Stimulated activated CD4-positive, alpha-beta T cell treated with anti-CD3 and anti-CD28 coated beads, Interleukin-1b, Interleukin-23, amount 100 ng/mL, for 24 hours (primary cell): ENCODE data around the gene TEX22.

ENCODE experiments used
- DNase-seq, 4 experiments: peaks; one replicate each; pipeline ENCODE4 v3.0.0-alpha.2; 2020; ENCODE audit warnings: low read depth in 4 of 4, low spot score in 1 of 4

Gene TEX22

DNA sequence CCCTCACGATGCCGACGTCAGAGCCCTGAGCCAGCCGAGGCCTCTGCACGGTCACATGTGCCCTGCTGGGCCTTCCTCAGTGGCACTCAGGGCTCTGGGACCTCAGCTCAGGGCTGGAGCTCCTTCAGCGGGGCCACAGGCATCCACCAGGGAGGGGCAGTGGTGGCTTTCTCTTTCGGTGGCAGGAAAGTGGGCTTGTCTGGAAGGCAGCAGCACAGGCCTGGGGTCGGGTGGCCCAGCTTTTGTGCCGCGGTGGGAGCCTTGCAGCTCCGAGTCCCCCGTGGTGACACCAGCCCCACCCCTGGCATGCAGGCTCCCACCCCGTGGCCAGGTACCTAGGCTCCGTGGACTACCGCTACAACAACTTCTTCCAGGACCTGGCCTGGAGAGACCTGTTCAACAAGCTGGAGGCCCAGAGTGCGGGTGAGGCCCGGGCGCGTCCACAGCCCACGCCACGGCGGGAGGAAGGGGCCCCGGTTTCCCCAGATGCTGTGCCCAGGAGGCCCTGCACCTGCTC, 14.2 kb upstream of the TEX22 start:
- no peak for DNase-seq

DNA sequence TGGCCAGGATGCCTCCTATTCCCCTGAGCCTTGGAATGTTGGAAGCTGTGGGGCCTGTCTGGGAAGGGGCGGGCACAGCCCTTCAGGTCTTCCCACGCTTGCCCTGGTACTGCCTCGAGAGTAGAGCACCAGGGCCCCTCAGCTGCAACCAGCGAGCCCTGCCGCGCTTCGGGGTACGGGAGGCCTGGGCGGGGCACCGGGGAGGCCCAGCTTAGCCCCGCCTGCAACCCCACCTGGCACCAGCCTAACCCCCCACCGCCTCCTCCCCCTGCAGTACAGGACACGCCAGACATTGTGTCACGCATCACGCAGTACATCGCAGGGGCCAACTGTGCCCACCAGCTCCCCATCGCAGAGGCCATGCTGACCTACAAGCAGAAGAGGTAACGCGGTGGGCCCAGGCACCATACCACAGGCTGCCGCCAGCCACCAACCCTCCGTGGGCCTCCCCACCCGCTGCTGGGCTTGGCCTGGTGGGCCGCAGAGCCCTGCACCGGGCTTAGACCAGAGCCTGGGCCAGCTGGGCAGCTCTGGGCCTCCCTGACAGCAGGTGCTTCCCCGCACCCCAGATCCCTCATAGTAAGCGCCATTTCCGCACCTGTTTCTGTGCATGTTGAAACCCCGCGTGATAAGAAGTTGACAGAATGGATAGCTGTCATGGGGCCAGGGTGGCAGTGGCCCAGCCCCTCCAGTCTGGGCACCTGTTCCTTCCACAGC, 13.6 kb upstream of the TEX22 start:
- DNase-seq, result no peak

DNA sequence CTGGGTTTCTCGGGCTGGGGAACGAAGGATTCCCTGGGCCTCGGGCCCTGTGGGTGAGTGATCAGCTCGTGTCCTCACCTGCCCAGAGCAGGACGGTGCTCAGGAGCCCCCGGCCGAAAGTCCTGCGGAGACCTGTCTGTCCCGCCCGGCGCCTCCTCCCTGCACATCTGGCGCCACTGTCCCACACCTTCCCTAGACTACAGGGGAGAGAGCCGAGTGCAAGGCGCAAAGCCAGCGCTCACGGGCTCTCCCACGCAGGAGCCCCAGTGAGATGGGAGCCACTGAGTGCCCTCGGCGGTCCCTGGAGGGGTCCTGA, 13.1 kb upstream of the TEX22 start:
- DNase-seq, result no peak

DNA sequence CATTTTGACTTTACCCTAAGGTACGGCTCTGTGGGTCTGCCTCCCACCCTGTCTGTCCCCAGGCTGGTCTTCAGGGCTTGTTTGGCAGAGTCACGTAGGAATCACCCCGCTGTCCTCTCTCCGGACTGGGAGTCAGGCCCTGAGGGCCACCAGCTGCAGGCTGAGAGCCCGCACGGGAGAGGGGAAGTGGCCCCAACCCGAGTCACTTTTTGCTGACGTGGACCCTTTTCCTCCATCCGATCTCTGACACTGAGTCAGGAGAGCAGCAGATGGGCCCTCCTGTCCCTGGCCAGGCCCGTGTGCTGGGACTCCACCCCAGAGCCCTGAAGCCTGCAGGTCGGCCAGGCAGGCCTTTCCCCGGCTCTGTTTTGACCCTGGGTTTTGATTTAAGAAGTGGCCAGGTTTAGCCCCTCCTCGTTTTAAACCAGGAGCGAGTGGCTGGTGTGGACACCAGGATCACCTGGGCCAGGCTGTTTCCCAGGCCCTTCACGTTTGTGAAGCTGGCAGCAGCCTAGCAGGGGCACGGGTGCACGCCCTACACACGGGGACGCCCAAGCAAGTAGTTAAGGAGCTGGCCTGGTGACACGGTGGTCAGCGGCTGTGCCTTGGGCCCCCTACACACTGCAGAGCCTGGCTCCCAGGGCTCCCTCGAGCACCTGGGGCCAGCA, 12.5 kb upstream of the TEX22 start:
- DNase-seq, result no peak

DNA sequence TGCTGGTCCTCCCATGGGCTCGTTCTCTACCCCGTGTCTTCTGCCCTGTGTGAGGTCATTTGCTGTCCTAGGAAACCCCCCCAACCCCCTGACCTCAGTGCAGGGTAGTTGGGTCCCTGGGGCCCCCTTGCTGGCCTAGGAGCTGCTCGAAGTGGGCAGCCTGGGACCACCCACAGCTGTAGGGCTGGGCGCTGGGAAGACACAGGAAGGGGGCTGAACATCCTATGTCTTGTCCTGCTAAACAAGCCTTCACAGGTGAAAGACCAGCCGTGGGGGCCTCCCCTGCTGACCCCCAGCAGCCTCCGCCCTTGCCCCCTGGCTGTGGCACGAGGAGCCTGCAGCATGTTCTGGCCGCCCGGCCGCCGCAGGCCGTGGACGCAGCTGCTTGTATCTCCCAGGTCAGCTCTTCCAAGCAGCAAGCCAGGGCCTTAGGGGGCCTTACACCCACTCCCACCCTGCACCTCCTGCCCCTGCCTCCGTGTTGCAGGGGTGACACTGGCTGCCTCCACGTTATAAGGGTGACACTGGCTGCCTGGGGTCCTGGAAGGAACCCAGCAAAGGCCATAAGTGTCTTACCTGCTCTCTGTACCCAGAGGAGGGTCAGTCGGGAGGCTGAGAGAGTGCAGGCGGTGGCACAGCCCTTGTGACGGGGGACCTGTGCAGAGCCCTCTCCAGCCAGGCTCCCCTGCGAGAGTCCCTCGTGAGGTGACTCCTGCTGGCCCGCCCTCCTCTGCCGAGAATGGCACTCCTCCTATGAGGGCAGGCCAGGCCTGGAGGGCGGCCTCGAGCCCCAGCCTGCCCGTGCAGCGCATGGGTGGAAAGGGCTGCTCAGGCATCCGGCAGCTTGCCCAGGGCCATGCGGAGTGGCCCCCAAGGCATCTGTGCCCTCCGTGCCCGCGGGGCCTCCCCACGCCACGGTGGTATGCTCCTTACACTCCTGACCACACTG, 11.5 kb upstream of the TEX22 start:
- DNase-seq, result no peak

DNA sequence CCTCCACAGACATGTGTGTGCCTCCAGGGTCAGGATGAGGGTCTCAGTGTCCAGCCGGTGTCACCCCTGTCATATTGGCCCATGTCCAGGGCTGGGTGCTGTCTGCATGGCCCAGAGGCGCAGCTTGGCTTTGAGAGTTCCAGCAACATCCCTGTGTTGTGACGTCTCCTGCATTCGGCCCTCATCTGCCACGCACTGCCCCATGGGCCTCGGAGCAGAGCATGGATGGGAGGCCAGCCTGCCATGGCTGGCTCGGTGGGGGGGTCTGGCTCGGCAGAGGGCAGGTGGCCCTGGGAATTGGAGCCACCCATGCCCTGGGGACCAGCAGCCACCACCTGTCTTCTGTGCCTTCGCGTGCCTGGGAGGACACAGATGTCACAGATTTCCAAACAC, 10.8 kb upstream of the TEX22 start:
- DNase-seq, result no peak

DNA sequence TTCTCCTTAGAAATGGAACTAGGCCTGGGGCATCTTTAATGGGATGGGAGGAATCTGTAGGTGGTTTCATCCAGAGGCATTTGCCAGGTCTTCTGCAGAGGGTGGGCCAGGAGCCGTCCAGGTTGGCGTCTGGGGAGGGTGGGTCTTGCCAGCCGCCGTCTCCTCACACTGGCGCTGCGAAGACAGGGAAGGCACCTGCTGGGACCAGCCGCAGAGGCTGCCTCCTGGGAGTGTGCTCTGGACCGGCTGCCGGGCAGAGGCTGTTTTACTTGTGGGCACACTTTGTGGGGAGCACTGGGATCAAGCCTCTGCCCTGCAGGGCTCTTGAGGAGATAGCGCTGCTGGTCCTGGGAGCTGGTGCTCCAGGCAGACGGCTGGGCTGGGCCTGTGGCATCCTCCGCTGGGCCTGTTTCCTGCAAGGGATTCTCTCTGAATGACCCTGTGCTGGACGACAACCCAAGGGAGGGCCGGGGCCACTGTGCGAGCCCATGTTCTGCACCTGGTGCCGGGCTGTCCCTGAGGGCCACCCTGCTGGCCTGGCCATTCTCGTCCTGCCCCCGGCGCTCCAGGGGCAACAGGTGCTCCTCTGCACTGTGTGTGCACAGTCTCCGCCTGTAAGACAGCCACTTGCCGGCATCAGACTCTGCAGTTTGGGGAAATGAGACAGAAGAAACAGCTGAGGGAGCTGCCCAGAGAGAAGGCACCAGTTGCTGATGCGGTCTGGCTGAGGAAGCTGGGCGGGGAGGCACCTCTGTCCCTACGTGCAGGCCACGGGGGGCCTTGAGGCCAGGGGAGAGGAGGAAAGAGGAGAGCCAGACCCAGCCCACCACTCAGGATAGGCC, 10.0 kb upstream of the TEX22 start:
- no peak for DNase-seq

DNA sequence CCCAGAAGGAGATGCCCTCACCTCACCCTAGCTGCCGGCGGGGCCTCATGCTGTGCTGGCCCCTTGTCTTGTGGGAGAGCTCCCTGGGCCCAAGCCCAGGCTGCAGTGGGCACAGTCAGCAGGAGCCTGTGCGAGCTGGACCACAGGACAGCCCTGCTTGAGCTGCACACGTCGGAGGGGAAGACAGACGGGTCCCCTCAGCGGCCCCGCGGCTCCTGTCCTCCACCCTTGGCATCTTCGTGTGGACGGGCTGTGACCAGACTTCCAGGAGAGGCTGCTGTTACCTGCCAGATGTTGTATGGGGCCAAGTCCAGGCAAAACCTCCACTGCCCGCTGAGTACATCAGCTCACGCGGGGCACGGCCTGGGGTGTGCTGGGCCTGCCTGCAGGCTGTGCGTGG, 9.4 kb upstream of the TEX22 start:
- no peak for DNase-seq

DNA sequence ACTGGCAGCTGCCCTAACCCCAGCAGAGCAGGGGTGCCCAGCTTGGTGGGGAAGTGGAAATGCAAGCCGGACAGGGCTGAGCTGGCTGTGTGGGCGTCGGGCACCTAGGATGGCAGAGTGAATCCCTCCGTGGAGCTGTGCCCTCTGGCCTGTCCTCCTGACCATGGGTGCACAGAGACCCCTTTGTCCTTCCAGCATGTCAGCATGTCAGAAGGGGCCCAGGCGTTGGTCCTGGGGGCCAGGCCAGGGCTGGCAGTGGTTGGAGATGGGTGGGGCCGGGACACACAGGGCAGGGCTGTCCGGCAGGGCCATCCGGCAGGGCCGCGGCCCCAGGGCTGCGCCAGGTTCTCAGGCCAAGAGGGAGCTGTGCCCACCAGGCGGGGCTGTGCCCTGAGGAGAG, 8.8 kb upstream of the TEX22 start:
- DNase-seq, result no peak

DNA sequence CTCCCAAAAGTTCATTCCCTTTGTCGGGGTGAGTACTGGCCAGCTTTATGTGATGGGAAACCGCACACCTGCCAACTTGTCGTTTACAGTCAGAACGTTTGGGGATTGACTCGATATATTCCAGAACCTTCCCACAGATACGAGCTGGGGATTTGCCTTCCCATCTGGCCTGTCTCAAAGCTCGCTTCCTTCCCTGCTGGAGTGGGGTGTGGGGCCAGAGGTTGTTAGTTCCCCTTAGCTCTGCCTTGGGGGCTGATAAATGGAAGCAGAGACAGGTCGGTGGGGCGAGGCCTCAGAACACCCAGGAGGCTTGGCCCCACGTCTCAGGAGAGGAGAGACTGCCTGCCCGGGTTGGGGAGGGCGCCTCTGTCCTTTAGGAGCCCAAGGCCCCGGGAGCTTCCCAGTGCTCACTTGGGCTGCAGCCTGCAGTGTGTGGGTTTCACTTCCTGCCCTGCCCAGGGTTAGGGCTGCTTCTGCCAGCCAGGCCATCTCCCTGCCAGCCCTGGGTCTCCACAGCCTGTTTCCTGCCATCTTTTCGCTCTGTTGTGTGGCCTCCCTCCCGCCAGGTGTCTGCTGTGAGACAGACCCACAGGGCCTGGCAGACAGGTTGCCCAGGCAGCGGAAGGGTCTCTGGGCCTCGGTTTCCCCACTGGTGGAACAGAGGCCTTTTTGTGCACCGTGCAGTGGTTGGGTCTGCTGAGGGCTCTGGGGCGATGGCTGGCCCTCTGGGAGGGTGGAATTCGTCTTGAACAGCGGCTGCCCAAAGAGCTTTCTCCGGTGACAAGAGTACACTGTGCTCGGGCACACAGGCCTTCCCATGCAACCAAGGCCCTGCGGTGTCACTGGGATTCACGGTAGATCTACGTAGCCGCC, 8.1 kb upstream of the TEX22 start:
- DNase-seq, result no peak

DNA sequence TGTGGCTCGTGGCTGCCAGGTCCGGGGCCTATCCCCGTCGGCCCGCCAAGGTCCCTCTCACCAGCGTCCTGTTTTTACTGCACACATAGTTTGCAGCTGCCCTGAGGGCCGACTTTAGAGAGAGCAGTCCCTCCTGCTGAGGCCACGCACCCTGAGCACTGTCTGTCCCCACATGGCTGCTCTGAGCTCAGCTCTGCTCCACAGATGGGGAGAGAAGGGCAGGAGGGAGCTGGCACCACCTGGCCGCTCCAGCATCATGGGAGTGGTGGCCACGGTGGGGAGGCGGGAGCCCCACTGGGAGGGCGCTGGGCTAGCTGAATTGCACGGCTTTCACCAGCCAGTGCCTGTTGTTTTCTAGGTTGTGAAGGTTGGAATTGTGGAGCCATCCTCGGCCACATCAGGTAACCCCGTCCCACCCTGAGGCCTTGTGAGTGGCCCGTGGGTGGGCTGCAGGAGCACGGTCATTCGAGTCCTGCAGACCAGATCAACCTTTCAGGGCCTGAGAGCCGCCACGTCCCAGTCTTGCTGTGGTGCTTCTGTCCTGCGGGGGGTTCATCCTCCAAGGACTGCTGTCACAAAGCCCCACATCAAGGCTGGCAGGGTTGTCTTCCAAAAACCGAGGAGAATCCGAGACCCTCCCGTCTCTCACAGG, 7.4 kb upstream of the TEX22 start:
- DNase-seq, result no peak

DNA sequence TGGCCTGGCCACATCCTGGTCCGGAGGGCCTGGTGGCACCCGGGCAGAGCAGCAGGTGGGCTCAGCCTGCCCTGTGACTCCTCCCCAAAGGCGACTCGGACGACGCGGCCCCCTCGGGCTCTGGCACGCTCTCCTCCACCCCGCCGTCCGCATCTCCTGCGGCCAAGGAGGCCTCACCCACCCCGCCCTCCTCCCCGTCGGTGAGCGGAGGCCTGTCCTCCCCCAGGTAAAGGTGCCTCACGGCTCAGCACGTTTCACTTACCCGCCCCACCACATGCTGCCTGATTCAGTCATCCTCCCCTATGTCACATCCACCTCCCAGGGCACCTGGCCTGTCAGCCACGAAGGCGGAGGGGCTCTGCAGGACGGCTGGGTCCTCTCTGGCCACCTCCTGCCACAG, 6.8 kb upstream of the TEX22 start:
- DNase-seq, result no peak

DNA sequence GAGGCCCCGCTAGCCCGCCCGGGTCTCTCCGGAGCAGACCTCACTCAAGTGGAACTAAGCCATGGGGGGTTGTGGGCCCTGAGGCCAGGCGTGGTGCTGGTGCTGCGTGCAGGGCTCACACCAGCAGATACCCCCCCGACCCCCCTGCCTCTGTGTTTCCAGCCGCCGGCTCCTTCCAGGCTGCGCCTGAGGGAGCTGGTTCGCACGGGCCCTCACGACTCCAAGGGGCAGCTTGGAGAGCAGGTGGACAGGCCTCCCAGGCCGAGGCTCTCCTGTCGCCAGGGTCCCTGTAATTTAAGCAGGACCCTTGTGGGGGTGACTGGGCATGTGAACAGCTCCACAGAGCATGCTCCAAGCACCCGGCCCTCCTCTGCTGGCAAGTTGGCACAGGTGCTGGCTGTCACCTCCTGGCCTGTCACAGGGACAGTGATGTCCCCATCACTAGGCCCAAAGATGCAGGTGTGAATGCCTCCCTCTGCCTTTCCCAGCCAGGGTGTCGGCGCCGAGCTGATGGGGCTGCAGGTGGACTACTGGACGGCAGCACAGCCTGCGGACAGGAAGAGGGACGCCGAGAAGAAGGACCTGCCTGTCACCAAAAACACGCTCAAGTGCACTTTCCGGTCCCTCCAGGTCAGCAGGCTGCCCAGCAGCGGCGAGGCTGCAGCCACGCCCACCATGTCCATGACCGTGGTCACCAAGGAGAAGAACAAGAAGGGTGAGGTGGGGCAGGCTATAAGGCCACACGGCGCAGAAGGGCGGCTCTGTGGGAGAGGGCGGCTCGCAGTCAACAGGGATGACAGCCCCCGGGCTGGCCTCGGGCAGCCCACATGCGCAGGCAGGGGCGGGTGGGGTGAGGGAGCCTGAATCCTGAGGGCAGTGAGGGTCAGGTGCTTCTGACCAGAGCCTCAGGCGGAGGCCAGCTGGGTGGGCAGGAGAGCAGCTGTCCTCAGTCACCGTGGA, 5.9 kb upstream of the TEX22 start:
- DNase-seq, result no peak

DNA sequence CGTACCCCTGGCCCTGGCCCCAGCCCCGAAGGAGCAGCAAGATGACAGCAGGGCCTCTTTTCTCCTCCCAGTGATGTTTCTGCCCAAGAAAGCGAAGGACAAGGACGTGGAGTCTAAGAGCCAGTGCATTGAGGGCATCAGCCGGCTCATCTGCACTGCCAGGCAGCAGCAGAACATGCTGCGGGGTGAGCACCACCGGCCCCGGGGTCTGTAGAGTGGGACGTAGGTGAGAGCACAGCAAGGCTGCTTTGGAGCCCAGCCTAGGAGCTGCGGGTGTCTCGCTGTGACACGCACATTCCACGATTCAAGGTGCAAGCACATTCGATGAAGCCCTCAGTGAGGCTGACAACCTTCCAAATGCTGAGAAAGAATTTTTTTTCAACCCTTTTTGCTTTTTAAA, 5.2 kb upstream of the TEX22 start:
- DNase-seq, result no peak

DNA sequence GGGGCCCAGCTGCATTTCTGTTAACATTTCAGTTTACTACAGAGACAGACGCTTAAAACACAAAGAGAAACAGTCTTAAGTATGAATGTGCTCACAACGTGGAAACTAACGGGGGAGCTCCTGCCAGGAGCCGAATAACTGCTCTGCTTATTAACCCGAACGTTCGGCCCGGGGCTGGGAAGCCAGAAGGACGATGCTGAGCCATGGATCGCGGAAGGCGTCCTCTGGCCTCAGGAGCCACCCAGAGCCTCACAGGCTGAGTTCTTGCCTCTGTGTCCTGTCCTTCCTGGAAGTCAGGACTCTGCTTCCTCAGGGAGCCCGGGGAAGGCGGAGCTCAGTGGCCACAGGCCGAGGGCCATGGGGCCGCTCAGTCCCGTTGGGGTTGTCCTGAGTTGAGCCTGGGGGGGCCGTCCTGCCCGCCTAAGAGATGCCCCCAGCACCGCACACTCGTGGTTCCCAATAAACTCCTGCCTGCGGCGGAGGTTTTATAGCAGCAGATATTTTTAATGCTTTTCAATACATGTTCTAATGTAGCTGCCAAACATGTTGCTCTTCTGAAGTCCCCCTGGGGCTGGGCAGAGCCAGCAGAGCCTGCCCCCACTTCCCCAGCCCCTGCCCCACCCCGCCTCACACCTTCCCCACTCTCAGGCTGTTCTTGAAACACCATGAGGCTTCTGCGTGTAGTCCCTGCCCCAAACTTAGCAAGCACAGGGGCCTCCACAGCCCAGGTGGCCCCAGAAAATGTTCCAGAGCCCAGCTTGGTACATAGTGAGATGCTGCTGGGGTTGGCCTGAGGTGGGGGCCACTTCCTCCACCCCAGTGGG, 3.4 kb upstream of the TEX22 start:
- DNase-seq, result no peak

DNA sequence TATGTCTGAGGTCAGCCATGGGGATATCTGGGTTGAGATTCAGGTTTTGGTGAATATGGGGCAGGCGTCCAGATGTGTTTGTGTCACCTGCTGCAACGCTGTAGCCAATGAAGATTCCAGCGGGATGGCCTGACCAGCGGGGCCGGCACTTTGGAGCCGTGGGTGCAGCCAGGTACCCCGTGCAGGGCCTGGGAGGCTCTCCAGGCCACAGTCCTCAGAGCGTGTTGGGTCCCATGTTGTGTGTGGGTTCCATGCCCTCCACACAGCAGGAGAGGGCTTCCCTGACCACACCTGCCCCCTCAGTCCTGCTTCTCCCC, 2.8 kb upstream of the TEX22 start:
- no peak for DNase-seq

DNA sequence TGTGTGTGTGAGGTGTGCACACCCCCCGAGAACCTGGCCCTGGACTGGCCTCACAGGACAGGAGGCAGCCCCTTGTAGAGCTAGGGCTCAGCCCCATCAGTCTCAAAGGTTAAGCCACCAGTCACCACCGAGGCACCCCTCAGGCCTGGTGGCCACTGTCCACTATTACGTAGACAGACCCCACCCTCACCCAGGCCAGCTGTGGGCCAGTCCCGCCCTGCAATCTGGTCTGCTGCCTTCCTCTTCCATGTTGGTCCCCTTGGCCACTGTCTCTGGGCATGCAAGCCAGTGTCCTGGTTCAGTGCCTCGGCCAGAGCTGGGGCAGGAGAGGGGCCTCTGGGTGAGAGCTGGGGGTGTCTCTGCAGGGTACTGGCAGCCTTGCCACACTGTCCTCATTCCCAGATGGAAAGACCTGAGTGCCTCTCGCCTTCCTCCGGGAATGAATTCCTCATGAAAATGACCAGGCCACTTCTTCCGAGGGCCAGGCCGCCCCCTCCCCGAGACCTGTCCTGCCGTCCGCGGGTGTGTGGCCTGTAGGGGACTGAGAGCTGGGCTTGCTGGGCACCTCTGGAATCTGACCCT, 897 bp upstream of the TEX22 start:
- no peak for DNase-seq
